Smooth muscle cell (in vitro differentiated cells): Measurements from ENCODE around the gene NPBWR2. TPM values are rescaled to one million over a fixed set of nuclear protein-coding genes. Genes with fewer than 3 reads are reported as not detected.
A peak's percentile ranks its signal among the peaks of the same experiment; 100 is the strongest.

ENCODE experiments used
- DNase-seq: peaks from one replicate; lab custom pipeline; 2025; ENCODE audit not compliant: unreplicated experiment; lab: John Stamatoyannopoulos, UW
- H2AFZ ChIP-seq: fragments of 200-600 bp; sonication (generic); 2 replicates; pipeline ENCODE4 v1.6.0; 2016; ENCODE audit warnings: antibody characterized with exemption, low read depth, mild to moderate bottlenecking
- H3F3A ChIP-seq: fragments of 200-600 bp; sonication (generic); 2 replicates; pipeline ENCODE4 v1.6.0; 2017; ENCODE audit warnings: antibody characterized with exemption, low read depth
- H3K27ac ChIP-seq: fragments of 200-600 bp; sonication (generic); 2 replicates; pipeline ENCODE4 v1.5.1; 2016; ENCODE audit warnings: low read depth, mild to moderate bottlenecking
- H3K27me3 ChIP-seq: fragments of 200-600 bp; sonication (generic); 2 replicates; pipeline ENCODE4 v1.6.1; 2016; ENCODE audit warnings: low read depth, mild to moderate bottlenecking
- H3K36me3 ChIP-seq: fragments of 200-600 bp; sonication (generic); 2 replicates; pipeline ENCODE4 v1.5.1; 2016; ENCODE audit warnings: low read depth
- H3K4me1 ChIP-seq: fragments of 200-600 bp; sonication (generic); 2 replicates; pipeline ENCODE4 v1.5.1; 2016; ENCODE audit warnings: low read depth
- H3K4me2 ChIP-seq: fragments of 200-600 bp; sonication (generic); 2 replicates; pipeline ENCODE4 v1.6.0; 2016; ENCODE audit warnings: mild to moderate bottlenecking
- H3K4me3 ChIP-seq: fragments of 200-600 bp; sonication (generic); 2 replicates; pipeline ENCODE4 v1.5.1; 2016; ENCODE audit warnings: mild to moderate bottlenecking
- H3K79me2 ChIP-seq: fragments of 200-600 bp; sonication (generic); 2 replicates; pipeline ENCODE4 v1.6.0; 2016; ENCODE audit warnings: low read depth, mild to moderate bottlenecking
- H3K9ac ChIP-seq: fragments of 200-600 bp; sonication (generic); 2 replicates; pipeline ENCODE4 v1.6.0; 2016; ENCODE audit warnings: low read depth
- H3K9me3 ChIP-seq: fragments of 200-600 bp; sonication (generic); replicated peaks from 2 replicates; pipeline ENCODE4 v1.5.1; 2016; ENCODE audit warnings: low read depth
- H4K20me1 ChIP-seq: fragments of 200-600 bp; sonication (generic); 2 replicates; pipeline ENCODE4 v1.6.0; 2016; ENCODE audit warnings: low read depth
- CTCF ChIP-seq: fragments of 200-600 bp; sonication (generic); IDR thresholded peaks from 2 replicates; pipeline ENCODE4 v1.5.1; 2017; ENCODE audit warnings: borderline replicate concordance, mild to moderate bottlenecking, antibody characterized with exemption; ENCODE audit not compliant: insufficient read depth, poor library complexity, severe bottlenecking
- WGBS: methylation state at CpG from one replicate; pipeline ENCODE4 v1.1.7; 2016; ENCODE audit warnings: low lambda C conversion rate; 5-methylcytosine and 5-hydroxymethylcytosine counted together
- polyA plus RNA-seq: library from polyadenylated mRNA; unstranded; fragments of >200 nt; fragmentation: Nextera tagmentation; extraction: Ambion mirVana; gene quantifications from 2 replicates; pipeline ENCODE4 v1.2.1, GENCODE V29; 2016
- total RNA-seq: library from RNA; depleted of rRNA; stranded (reverse); fragments of >200 nt; gene quantifications from 2 replicates; pipeline ENCODE4 v1.2.3, GENCODE V29; 2014

The NPBWR2 gene
- total and polyA plus RNA-seq, 2 experiments from 2014 or later = not detected

GRCh38 chr20:64082820-64083377, 24.5 kb downstream of the NPBWR2 start:
- Histone ChIP-seq H3K4me1 (peaks cover 18% of the 10 kb centered on the region), H3K4me2 (peak overlapping the region; percentile 98), H3K79me2 (no peaks in the 10 kb centered on the region), H3K9ac (no peak overlapping the region), H3K4me3 (peak overlapping the region; percentile 75), H3K27ac (no peak overlapping the region), H3F3A (peaks cover 14% of the 10 kb centered on the region), H2AFZ (no peak overlapping the region), H3K27me3 (peaks cover 26% of the 10 kb centered on the region), H3K36me3 (no peaks in the 10 kb centered on the region), H4K20me1 (no peaks in the 10 kb centered on the region), H3K9me3 (no peaks in the 10 kb centered on the region)
- TF ChIP-seq CTCF = no peak
- WGBS = 29% methylated on average over 13 of the region's 13 CpGs
- no peak for DNase-seq

DNA sequence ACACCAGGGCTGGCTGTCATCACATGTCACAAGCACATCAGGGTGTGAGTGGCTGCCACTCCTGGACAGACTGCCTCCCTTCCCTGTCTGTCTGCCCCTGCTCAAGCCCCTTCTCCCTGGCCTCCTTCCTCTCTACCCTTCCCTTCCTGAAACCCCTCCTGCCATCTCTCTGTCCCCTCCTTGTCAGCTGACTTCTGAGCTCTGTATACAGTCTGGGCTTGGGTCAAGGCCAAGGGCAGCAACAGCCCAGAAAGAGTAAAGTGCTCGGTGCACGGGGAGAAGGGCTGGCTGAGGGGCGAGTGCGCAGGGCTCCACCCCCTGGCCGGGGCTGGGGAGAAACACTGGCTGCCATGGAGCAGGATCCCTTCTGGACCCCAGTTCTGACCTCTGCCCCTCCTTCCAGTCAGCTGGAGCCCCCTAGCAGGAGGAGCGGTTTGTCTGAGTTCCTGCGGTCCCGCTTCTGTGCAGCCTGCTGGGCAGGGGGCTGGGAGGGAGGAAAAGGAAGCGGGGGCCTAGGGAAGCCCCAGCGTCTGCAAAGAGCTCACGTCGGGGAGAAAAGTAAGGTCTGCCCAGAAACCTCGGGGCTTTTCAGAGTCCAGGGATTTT, 25.1 kb downstream of the NPBWR2 start:
- peak overlapping the region; percentile 61 for H3K4me2 ChIP-seq
- no peak overlapping the region for H3K4me3 ChIP-seq
- H3K36me3 ChIP-seq = no peaks in the 10 kb centered on the region
- no peaks in the 10 kb centered on the region for H3K79me2 ChIP-seq
- no peak overlapping the region for H2AFZ ChIP-seq
- H3K4me1 ChIP-seq = peaks cover 18% of the 10 kb centered on the region
- no peaks in the 10 kb centered on the region for H4K20me1 ChIP-seq
- H3K9ac ChIP-seq = no peak overlapping the region
- H3K27ac ChIP-seq = no peak overlapping the region
- H3K9me3 ChIP-seq = no peaks in the 10 kb centered on the region
- no peak for TF ChIP-seq CTCF
- 26% methylated on average over 13 of the region's 13 CpGs for WGBS
- peaks cover 26% of the 10 kb centered on the region for H3K27me3 ChIP-seq
- no peak for DNase-seq
- H3F3A ChIP-seq = peaks cover 14% of the 10 kb centered on the region

- H3K9me3 ChIP-seq = no peaks in the 10 kb centered on the region
Measured at GRCh38 chr20:64081624-64081964, 25.8 kb downstream of the NPBWR2 start.

More at GRCh38 chr20:64081624-64081964, 25.8 kb downstream of the NPBWR2 start:
- Histone ChIP-seq H3K4me2 (no peak overlapping the region), H3F3A (peaks cover 14% of the 10 kb centered on the region), H3K4me1 (peaks cover 18% of the 10 kb centered on the region), H3K27ac (no peak overlapping the region), H3K36me3 (no peaks in the 10 kb centered on the region), H4K20me1 (no peaks in the 10 kb centered on the region), H3K27me3 (peaks cover 26% of the 10 kb centered on the region), H2AFZ (no peak overlapping the region), H3K4me3 (no peak overlapping the region), H3K79me2 (no peaks in the 10 kb centered on the region), H3K9ac (no peak overlapping the region)
- 95% methylated on average over 6 of the region's 6 CpGs for WGBS
- no peak for DNase-seq
- TF ChIP-seq CTCF = no peak
